Panc1 (cell line): ENCODE results near the gene IDH2. TPM values are rescaled to one million over a fixed set of nuclear protein-coding genes. Genes with fewer than 3 reads are reported as not detected.

Source experiments
- ATAC-seq: fragments of 200-7000 bp; cut with Tn5 transposase; 2 replicates; pipeline ENCODE4 v1.9.1; 2020; ENCODE audit warnings: mild to moderate bottlenecking, moderate library complexity
- BruUV-seq: library from RNA; stranded (reverse); fragments of 400-500 nt; replicated peaks from 2 replicates; lab custom pipeline; 2021; lab: Mats Ljungman, UMichigan
- CTCF ChIA-PET: fragments of 300-600 bp; sonication (Branson Sonifier 250); formaldehyde crosslinking; loops from one replicate; lab custom pipeline; 2022; ENCODE audit warnings: antibody characterized with exemption; lab: Charles Lee
- POLR2A ChIA-PET: fragments of 300-600 bp; sonication (Branson Sonifier 250); formaldehyde crosslinking; loops from one replicate; lab custom pipeline; 2022; ENCODE audit warnings: antibody characterized with exemption; lab: Charles Lee
- DNase-seq: peaks from one replicate; pipeline ENCODE4 v3.0.0-alpha.2; 2010; ENCODE audit warnings: low read depth, low spot score
- H3K27ac ChIP-seq: 2 replicates; pipeline ENCODE4 v1.5.1; 2011; ENCODE audit warnings: mild to moderate bottlenecking, low read length, inconsistent platforms
- H3K27me3 ChIP-seq: fragments of 200-500 bp; sonication (Bioruptor generic); 2 replicates; pipeline ENCODE4 v1.6.0; 2014; ENCODE audit warnings: low read length, inconsistent platforms; ENCODE audit not compliant: control insufficient read depth, insufficient read depth
- H3K36me3 ChIP-seq: fragments of 200-500 bp; sonication (Bioruptor generic); 2 replicates; pipeline ENCODE4 v1.5.1; 2014; ENCODE audit warnings: inconsistent platforms, mild to moderate bottlenecking, low read length, moderate library complexity; ENCODE audit not compliant: control insufficient read depth, insufficient read depth
- H3K4me1 ChIP-seq: 2 replicates; pipeline ENCODE4 v1.5.1; 2011; ENCODE audit warnings: inconsistent platforms, mild to moderate bottlenecking, low read length, moderate library complexity; ENCODE audit not compliant: control insufficient read depth, insufficient read depth
- H3K4me3 ChIP-seq, 2 experiments: 2 replicates each; pipeline ENCODE4 v1.5.1; 2011 to 2012; ENCODE audit warnings: low read depth in 2 of 2, low read length in 2 of 2, mild to moderate bottlenecking in 2 of 2, inconsistent platforms in 1 of 2, moderate library complexity in 1 of 2
- H3K9me3 ChIP-seq: fragments of 200-500 bp; sonication (Bioruptor generic); 2 replicates; pipeline ENCODE4 v1.5.1; 2014; ENCODE audit warnings: low read depth, mild to moderate bottlenecking, inconsistent platforms, low read length, moderate library complexity; ENCODE audit not compliant: control insufficient read depth, insufficient read depth
- POLR2AphosphoS5 ChIP-seq: IDR thresholded peaks from 2 replicates; pipeline ENCODE4 v1.6.1; 2012; ENCODE audit warnings: mild to moderate bottlenecking, low read depth, low read length, moderate library complexity
- SIN3A ChIP-seq: IDR thresholded peaks from 2 replicates; pipeline ENCODE4 v1.6.1; 2012; ENCODE audit warnings: low read depth, mild to moderate bottlenecking, low read length, moderate library complexity, borderline replicate concordance; ENCODE audit not compliant: insufficient read depth
- TCF7L2 ChIP-seq: IDR thresholded peaks from 2 replicates; pipeline ENCODE4 v1.6.1; 2011; ENCODE audit warnings: mild to moderate bottlenecking, low read depth, low read length, inconsistent platforms
- in situ Hi-C: cut with HindIII; loops from 2 replicates; pipeline ENCODE4 v1.10.0; 2016; ENCODE audit warnings: low sequenced_read_pairs, low pct_unique_long_range_greater_than_20kb
- intact Hi-C: fragments of 100-400 bp; cut with micrococcal nuclease; formaldehyde crosslinking; loops from one replicate; pipeline ENCODE4 v1.10.0; 2022; ENCODE audit not compliant: unreplicated experiment
- total RNA-seq: library from RNA; stranded (reverse); gene quantifications from one replicate; pipeline ENCODE4 v1.2.1, GENCODE V29; 2021; ENCODE audit not compliant: unreplicated experiment
- TF ChIP-seq, protein P1 (sequence below), 2 experiments: IDR thresholded peaks; 2 replicates each; pipeline ENCODE4 v1.6.1; 2011 to 2012; ENCODE audit warnings: low read depth in 2 of 2, control low read depth in 1 of 2, low read length in 1 of 2, mild to moderate bottlenecking in 1 of 2, moderate library complexity in 1 of 2; ENCODE audit not compliant: insufficient read depth in 1 of 2
- TF ChIP-seq, protein P2 (sequence below): fragments of 450-650 bp; IDR thresholded peaks from 2 replicates; pipeline ENCODE4 v1.5.1; 2017; ENCODE audit warnings: mild to moderate bottlenecking

The IDH2 gene
- total RNA-seq, 1 experiment from 2014 or later, result 197 TPM

DNA sequence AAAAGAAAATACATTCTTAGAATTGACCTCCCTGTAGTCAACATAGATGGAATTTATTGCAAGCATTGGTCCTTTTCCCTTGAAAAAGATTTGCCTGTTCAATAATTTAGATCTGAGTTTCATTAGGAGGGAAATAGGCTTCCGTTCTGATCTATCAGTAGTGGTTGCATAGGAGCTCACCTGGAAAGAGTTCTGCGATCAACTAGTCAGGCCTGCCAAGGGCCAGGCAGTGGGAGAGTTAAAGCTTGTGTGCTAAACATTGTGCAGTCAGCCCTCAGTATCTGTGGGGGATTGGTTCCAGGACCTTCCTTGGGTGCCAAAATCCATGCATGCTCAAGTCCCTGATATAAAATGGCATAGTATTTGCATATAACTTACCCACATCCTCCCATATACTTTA, 29.6 kb upstream of the IDH2 start:
- intact Hi-C loops (no loop called here), in situ Hi-C loops (no loop called here)
- ATAC-seq, result no peak
- TF ChIP-seq TCF7L2 (no peak), SIN3A (no peak), POLR2AphosphoS5 (no peak)
- TF ChIP-seq, protein P1, sequence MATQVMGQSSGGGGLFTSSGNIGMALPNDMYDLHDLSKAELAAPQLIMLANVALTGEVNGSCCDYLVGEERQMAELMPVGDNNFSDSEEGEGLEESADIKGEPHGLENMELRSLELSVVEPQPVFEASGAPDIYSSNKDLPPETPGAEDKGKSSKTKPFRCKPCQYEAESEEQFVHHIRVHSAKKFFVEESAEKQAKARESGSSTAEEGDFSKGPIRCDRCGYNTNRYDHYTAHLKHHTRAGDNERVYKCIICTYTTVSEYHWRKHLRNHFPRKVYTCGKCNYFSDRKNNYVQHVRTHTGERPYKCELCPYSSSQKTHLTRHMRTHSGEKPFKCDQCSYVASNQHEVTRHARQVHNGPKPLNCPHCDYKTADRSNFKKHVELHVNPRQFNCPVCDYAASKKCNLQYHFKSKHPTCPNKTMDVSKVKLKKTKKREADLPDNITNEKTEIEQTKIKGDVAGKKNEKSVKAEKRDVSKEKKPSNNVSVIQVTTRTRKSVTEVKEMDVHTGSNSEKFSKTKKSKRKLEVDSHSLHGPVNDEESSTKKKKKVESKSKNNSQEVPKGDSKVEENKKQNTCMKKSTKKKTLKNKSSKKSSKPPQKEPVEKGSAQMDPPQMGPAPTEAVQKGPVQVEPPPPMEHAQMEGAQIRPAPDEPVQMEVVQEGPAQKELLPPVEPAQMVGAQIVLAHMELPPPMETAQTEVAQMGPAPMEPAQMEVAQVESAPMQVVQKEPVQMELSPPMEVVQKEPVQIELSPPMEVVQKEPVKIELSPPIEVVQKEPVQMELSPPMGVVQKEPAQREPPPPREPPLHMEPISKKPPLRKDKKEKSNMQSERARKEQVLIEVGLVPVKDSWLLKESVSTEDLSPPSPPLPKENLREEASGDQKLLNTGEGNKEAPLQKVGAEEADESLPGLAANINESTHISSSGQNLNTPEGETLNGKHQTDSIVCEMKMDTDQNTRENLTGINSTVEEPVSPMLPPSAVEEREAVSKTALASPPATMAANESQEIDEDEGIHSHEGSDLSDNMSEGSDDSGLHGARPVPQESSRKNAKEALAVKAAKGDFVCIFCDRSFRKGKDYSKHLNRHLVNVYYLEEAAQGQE (IDR thresholded peaks at IDR 0.05; ENCODE audit: insufficient read depth in 1 of 2, low read depth in 2 of 2, low read length in 1 of 2), result no peak
- TF ChIP-seq, protein P2, sequence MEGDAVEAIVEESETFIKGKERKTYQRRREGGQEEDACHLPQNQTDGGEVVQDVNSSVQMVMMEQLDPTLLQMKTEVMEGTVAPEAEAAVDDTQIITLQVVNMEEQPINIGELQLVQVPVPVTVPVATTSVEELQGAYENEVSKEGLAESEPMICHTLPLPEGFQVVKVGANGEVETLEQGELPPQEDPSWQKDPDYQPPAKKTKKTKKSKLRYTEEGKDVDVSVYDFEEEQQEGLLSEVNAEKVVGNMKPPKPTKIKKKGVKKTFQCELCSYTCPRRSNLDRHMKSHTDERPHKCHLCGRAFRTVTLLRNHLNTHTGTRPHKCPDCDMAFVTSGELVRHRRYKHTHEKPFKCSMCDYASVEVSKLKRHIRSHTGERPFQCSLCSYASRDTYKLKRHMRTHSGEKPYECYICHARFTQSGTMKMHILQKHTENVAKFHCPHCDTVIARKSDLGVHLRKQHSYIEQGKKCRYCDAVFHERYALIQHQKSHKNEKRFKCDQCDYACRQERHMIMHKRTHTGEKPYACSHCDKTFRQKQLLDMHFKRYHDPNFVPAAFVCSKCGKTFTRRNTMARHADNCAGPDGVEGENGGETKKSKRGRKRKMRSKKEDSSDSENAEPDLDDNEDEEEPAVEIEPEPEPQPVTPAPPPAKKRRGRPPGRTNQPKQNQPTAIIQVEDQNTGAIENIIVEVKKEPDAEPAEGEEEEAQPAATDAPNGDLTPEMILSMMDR, result no peak
- Histone ChIP-seq H3K36me3 (no peaks in the 10 kb centered on the region), H3K27me3 (no peaks in the 10 kb centered on the region), H3K27ac (no peak overlapping the region), H3K4me3 (no peak overlapping the region), H3K9me3 (no peaks in the 10 kb centered on the region), H3K4me1 (peaks cover 3% of the 10 kb centered on the region)
- no peak for DNase-seq
- ChIA-PET POLR2A (no interaction called here), CTCF (no interaction called here)
- no TSS peak for BruUV-seq

DNA sequence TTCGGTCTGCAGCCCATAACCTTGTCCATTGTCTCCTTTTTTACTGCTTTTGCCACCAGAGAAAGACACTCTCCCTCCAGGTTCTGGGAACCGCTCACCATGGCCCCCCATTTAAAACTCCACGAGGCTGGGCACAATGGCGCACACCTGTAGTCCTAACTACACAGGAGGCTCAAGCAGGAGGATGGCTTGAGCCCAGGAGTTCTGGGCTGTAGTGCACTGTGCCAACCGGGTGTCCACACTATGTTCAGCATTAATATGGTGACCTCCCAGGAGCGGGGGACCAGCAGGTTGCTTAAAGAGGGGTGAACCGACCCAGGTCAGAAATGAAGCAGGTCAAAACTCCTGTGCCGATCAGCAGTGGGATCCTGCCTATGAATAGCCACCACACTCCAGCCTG, 28.0 kb upstream of the IDH2 start:
- in situ Hi-C loops (no loop called here), intact Hi-C loops (no loop called here)
- TF ChIP-seq POLR2AphosphoS5 (no peak), SIN3A (no peak), TCF7L2 (no peak)
- TF ChIP-seq, protein P2, result no peak
- TF ChIP-seq, protein P1 (IDR thresholded peaks at IDR 0.05; ENCODE audit: insufficient read depth in 1 of 2, low read depth in 2 of 2, low read length in 1 of 2), result no peak
- Histone ChIP-seq H3K9me3 (no peaks in the 10 kb centered on the region), H3K36me3 (no peaks in the 10 kb centered on the region), H3K4me3 (no peak overlapping the region), H3K27me3 (no peaks in the 10 kb centered on the region), H3K4me1 (peaks cover 11% of the 10 kb centered on the region), H3K27ac (no peak overlapping the region; the same call in 1 of the 2 replicates)
- ChIA-PET CTCF (no interaction called here), POLR2A (no interaction called here)
- ATAC-seq (no peak), DNase-seq (no peak)
- BruUV-seq, result no TSS peak
